DOHH2 (cell line): ENCODE measurements around the gene CHCHD6.

Source experiments
- H3F3A ChIP-seq: fragments of 200-600 bp; sonication (generic), shearing (Covaris generic); 2 replicates; pipeline ENCODE4 v1.6.0; 2016; ENCODE audit warnings: antibody characterized with exemption, mild to moderate bottlenecking; ENCODE audit not compliant: control insufficient read depth, insufficient read depth
- H3K27ac ChIP-seq: fragments of 200-600 bp; sonication (generic); 2 replicates; pipeline ENCODE4 v1.5.1; 2014; ENCODE audit warnings: low read depth, mild to moderate bottlenecking, low read length, moderate library complexity
- H3K27me3 ChIP-seq: fragments of 200-600 bp; sonication (generic); 2 replicates; pipeline ENCODE4 v1.6.1; 2014; ENCODE audit warnings: mild to moderate bottlenecking, low read length, mixed read lengths; ENCODE audit not compliant: control insufficient read depth
- H3K36me3 ChIP-seq: fragments of 200-600 bp; sonication (generic); 2 replicates; pipeline ENCODE4 v1.6.1; 2014; ENCODE audit warnings: mild to moderate bottlenecking, low read length, moderate library complexity, mixed read lengths; ENCODE audit not compliant: control insufficient read depth
- H3K4me1 ChIP-seq: fragments of 200-600 bp; sonication (generic); 2 replicates; pipeline ENCODE4 v1.6.1; 2014; ENCODE audit warnings: mild to moderate bottlenecking, low read length, mixed read lengths; ENCODE audit not compliant: control insufficient read depth
- H3K4me2 ChIP-seq: fragments of 200-600 bp; sonication (generic); 2 replicates; pipeline ENCODE4 v1.6.0; 2014; ENCODE audit warnings: mild to moderate bottlenecking, low read length, moderate library complexity
- H3K4me3 ChIP-seq: fragments of 200-600 bp; sonication (generic); 2 replicates; pipeline ENCODE4 v1.5.1; 2014; ENCODE audit warnings: mild to moderate bottlenecking, low read length, mixed read lengths
- H3K79me2 ChIP-seq: fragments of 200-600 bp; sonication (generic); 2 replicates; pipeline ENCODE4 v1.6.1; 2014; ENCODE audit warnings: mild to moderate bottlenecking, low read length, mixed read lengths; ENCODE audit not compliant: control insufficient read depth
- H3K9me2 ChIP-seq: fragments of 200-600 bp; sonication (generic); replicated peaks from 2 replicates; pipeline ENCODE4 v1.6.1; 2014; ENCODE audit warnings: mild to moderate bottlenecking, low read length, mixed read lengths; ENCODE audit not compliant: control insufficient read depth
- H3K9me3 ChIP-seq: fragments of 200-600 bp; sonication (generic); 2 replicates; pipeline ENCODE4 v1.6.1; 2014; ENCODE audit warnings: antibody characterized with exemption, low read length, mixed read lengths; ENCODE audit not compliant: control insufficient read depth, insufficient read depth
- H4K20me1 ChIP-seq: fragments of 200-600 bp; sonication (generic); 2 replicates; pipeline ENCODE4 v1.6.0; 2014; ENCODE audit warnings: low read depth, mild to moderate bottlenecking, antibody characterized with exemption, low read length, moderate library complexity; ENCODE audit not compliant: control insufficient read depth, insufficient read depth
- CTCF ChIP-seq: fragments of 200-600 bp; sonication (generic); IDR thresholded peaks from one replicate; pipeline ENCODE4 v1.5.1; 2014; ENCODE audit warnings: antibody characterized with exemption, mild to moderate bottlenecking, low read depth, low read length; ENCODE audit not compliant: poor library complexity, severe bottlenecking
- EZH2phosphoT487 ChIP-seq: fragments of 200-600 bp; sonication (generic); IDR thresholded peaks from 2 replicates; pipeline ENCODE4 v1.6.1; 2017; ENCODE audit warnings: borderline replicate concordance, mild to moderate bottlenecking, antibody characterized with exemption, low read length, moderate library complexity, mixed read lengths

The CHCHD6 gene

GRCh38 chr3:126777366-126777765 is 73.3 kb downstream of the CHCHD6 start:
- TF ChIP-seq CTCF (no peak), EZH2phosphoT487 (no peak)
- Histone ChIP-seq H3K4me3 (no peak overlapping the region), H3K79me2 (no peaks in the 10 kb centered on the region), H3K27ac (no peak overlapping the region), H3K9me3 (no peaks in the 10 kb centered on the region), H3K36me3 (no peaks in the 10 kb centered on the region), H4K20me1 (no peaks in the 10 kb centered on the region), H3K4me2 (no peak overlapping the region), H3K9me2 (no peaks in the 10 kb centered on the region), H3F3A (no peaks in the 10 kb centered on the region), H3K4me1 (no peaks in the 10 kb centered on the region), H3K27me3 (no peaks in the 10 kb centered on the region)

GRCh38 chr3:126780666-126781065 is 76.6 kb downstream of the CHCHD6 start:
- Histone ChIP-seq H3K4me2 (no peak overlapping the region), H4K20me1 (no peaks in the 10 kb centered on the region), H3K9me2 (no peaks in the 10 kb centered on the region), H3K4me3 (no peak overlapping the region), H3K4me1 (no peaks in the 10 kb centered on the region; the same call in 1 of the 2 replicates), H3K79me2 (no peaks in the 10 kb centered on the region), H3F3A (no peaks in the 10 kb centered on the region), H3K27ac (no peak overlapping the region), H3K9me3 (no peaks in the 10 kb centered on the region), H3K36me3 (no peaks in the 10 kb centered on the region), H3K27me3 (no peaks in the 10 kb centered on the region)
- TF ChIP-seq CTCF (no peak), EZH2phosphoT487 (no peak)

GRCh38 chr3:126781406-126781805 is 77.4 kb downstream of the CHCHD6 start:
- no peaks in the 10 kb centered on the region; the same call in 1 of the 2 replicates for H3K4me1 ChIP-seq
- no peak overlapping the region for H3K27ac ChIP-seq
- TF ChIP-seq EZH2phosphoT487 (no peak), CTCF (no peak)
- no peaks in the 10 kb centered on the region for H3F3A ChIP-seq
- H3K9me2 ChIP-seq, result no peaks in the 10 kb centered on the region
- H3K79me2 ChIP-seq, result no peaks in the 10 kb centered on the region
- no peaks in the 10 kb centered on the region for H3K9me3 ChIP-seq
- no peaks in the 10 kb centered on the region for H3K27me3 ChIP-seq
- H3K4me2 ChIP-seq, result no peak overlapping the region
- H4K20me1 ChIP-seq, result no peaks in the 10 kb centered on the region
- no peaks in the 10 kb centered on the region for H3K36me3 ChIP-seq
- H3K4me3 ChIP-seq, result no peak overlapping the region

- no peaks in the 10 kb centered on the region for H3K27me3 ChIP-seq
- H3K4me2 ChIP-seq, result no peak overlapping the region
- no peak overlapping the region for H3K4me3 ChIP-seq
- no peaks in the 10 kb centered on the region; the same call in 1 of the 2 replicates for H3K4me1 ChIP-seq
- H3K9me3 ChIP-seq, result no peaks in the 10 kb centered on the region
- H3K36me3 ChIP-seq, result no peaks in the 10 kb centered on the region
- H3F3A ChIP-seq, result no peaks in the 10 kb centered on the region
- H3K9me2 ChIP-seq, result no peaks in the 10 kb centered on the region
- no peak overlapping the region for H3K27ac ChIP-seq
- TF ChIP-seq CTCF, result no peak
- no peak for TF ChIP-seq EZH2phosphoT487
- H4K20me1 ChIP-seq, result no peaks in the 10 kb centered on the region
- H3K79me2 ChIP-seq, result no peaks in the 10 kb centered on the region
Observed at GRCh38 chr3:126781889-126782491, 78.0 kb downstream of the CHCHD6 start.
